ENCODE data around the gene PNCK.
A peak's percentile ranks its signal among the peaks of the same experiment; 100 is the strongest.

Gene PNCK

GRCh38 chrX:153667281-153667955 is 6.2 kb downstream of the PNCK start:
- H3K4me3 ChIP-seq (replicated peaks in 1 of 2; ENCODE audit: low read depth in 2 of 2, low read length in 2 of 2), result no peak overlapping the region
- TF ChIP-seq CTCF (IDR thresholded peaks at IDR 0.05; ENCODE audit: low read depth, low read length), result no peak
- no peak for DNase-seq (ENCODE audit: low read depth in 2 of 2)

- no peak for DNase-seq (ENCODE audit: low read depth in 2 of 2)
- TF ChIP-seq CTCF (IDR thresholded peaks at IDR 0.05; ENCODE audit: low read depth, low read length), result no peak
- H3K4me3 ChIP-seq (replicated peaks in 1 of 2; ENCODE audit: low read depth in 2 of 2, low read length in 2 of 2), result no peak overlapping the region
These were observed 7.8 kb downstream of the PNCK start for GRCh38 chrX:153665726-153666306.

GRCh38 chrX:153662266-153662665 is 11.3 kb downstream of the PNCK start:
- no peak overlapping the region for H3K4me3 ChIP-seq (replicated peaks in 1 of 2; ENCODE audit: low read depth in 2 of 2, low read length in 2 of 2)
- DNase-seq (ENCODE audit: low read depth in 2 of 2), result peak; percentile 41 to 50
- peak; percentile 43 for TF ChIP-seq CTCF (IDR thresholded peaks at IDR 0.05; ENCODE audit: low read depth, low read length)

GRCh38 chrX:153659268-153659667 is 14.3 kb downstream of the PNCK start:
- H3K4me3 ChIP-seq (replicated peaks in 1 of 2; ENCODE audit: low read depth in 2 of 2, low read length in 2 of 2), result no peak overlapping the region
- TF ChIP-seq CTCF (IDR thresholded peaks at IDR 0.05; ENCODE audit: low read depth, low read length), result no peak
- DNase-seq (ENCODE audit: low read depth in 2 of 2), result no peak

- H3K4me3 ChIP-seq (replicated peaks in 1 of 2; ENCODE audit: low read depth in 2 of 2, low read length in 2 of 2), result no peak overlapping the region
- no peak for DNase-seq (ENCODE audit: low read depth in 2 of 2)
- TF ChIP-seq CTCF (IDR thresholded peaks at IDR 0.05; ENCODE audit: low read depth, low read length), result no peak
These were observed 16.5 kb downstream of the PNCK start for GRCh38 chrX:153657161-153657560.

- DNase-seq (ENCODE audit: low read depth in 2 of 2), result no peak
- no peak for TF ChIP-seq CTCF (IDR thresholded peaks at IDR 0.05; ENCODE audit: low read depth, low read length)
- no peak overlapping the region for H3K4me3 ChIP-seq (replicated peaks in 1 of 2; ENCODE audit: low read depth in 2 of 2, low read length in 2 of 2)
These were observed 20.1 kb downstream of the PNCK start for GRCh38 chrX:153653556-153653955.
